ENCODE data around the gene METTL13.

METTL13 gene

GRCh38 chr1:171801487-171801891 is 20.0 kb downstream of the METTL13 start:
- DNase-seq, result peak in 17 of 56 donors; percentile 4 to 64 (median 19)

- DNase-seq, result peak in 7 of 56 donors; percentile 7 to 32 (median 9)
These were observed 20.7 kb downstream of the METTL13 start for GRCh38 chr1:171802207-171802606.

GRCh38 chr1:171803045-171803444 is 21.6 kb downstream of the METTL13 start:
- no peak for DNase-seq

GRCh38 chr1:171803461-171804022 is 22.1 kb downstream of the METTL13 start:
- DNase-seq, result no peak

- peak in 3 of 56 donors; percentile 4 to 15 (median 7) for DNase-seq
These were observed 24.1 kb downstream of the METTL13 start for GRCh38 chr1:171805395-171806115.

GRCh38 chr1:171807556-171807955 is 26.1 kb downstream of the METTL13 start:
- DNase-seq, result no peak

- no peak for DNase-seq
These were observed 28.4 kb downstream of the METTL13 start for GRCh38 chr1:171809834-171810233.

GRCh38 chr1:171811672-171812071 is 30.2 kb downstream of the METTL13 start:
- no peak for DNase-seq

GRCh38 chr1:171814692-171815091 is 33.2 kb downstream of the METTL13 start:
- DNase-seq, result peak in 1 of 56 donors; percentile 42

GRCh38 chr1:171816300-171816901 is 34.9 kb downstream of the METTL13 start:
- DNase-seq, result no peak

GRCh38 chr1:171817511-171818265 is 36.2 kb downstream of the METTL13 start:
- peak in 15 of 56 donors; percentile 1 to 71 (median 11) for DNase-seq

GRCh38 chr1:171819946-171820345 is 38.5 kb downstream of the METTL13 start:
- peak in 14 of 56 donors; percentile 3 to 64 (median 18) for DNase-seq

GRCh38 chr1:171826973-171827372 is 45.5 kb downstream of the METTL13 start:
- no peak for DNase-seq

- DNase-seq, result no peak
These were observed 47.3 kb downstream of the METTL13 start for GRCh38 chr1:171828794-171829193.

- DNase-seq, result no peak
These were observed 51.8 kb downstream of the METTL13 start for GRCh38 chr1:171833091-171833825.

GRCh38 chr1:171834821-171835220 is 53.4 kb downstream of the METTL13 start:
- DNase-seq, result no peak

- DNase-seq, result no peak
These were observed 54.4 kb downstream of the METTL13 start for GRCh38 chr1:171835891-171836290.

- DNase-seq, result peak in 55 of 56 donors; percentile 55 to 96 (median 85)
These were observed 59.8 kb downstream of the METTL13 start, which contains the start of gene DNM3 for GRCh38 chr1:171841050-171841910. Gene DNM3 (plus strand): TSS chr1:171841498. CDS start chr1:171841657, 159 bp downstream.

GRCh38 chr1:171841931-171842761 is 60.7 kb downstream of the METTL13 start:
- peak in 48 of 56 donors; percentile 10 to 81 (median 44) for DNase-seq
